Fibroblast of peridontal ligament (primary cell): Measurements from ENCODE around the gene DNAH5.

Experiments
- DNase-seq: peaks from one replicate; pipeline ENCODE4 v3.0.0-alpha.2; 2010; ENCODE audit errors: extremely low read depth

DNAH5 gene

GRCh38 chr5:13700626-13701025 lies 243.9 kb downstream of the DNAH5 start:
- no peak for DNase-seq

GRCh38 chr5:13698885-13699284 lies 245.6 kb downstream of the DNAH5 start:
- DNase-seq = no peak

GRCh38 chr5:13695076-13695712 lies 249.3 kb downstream of the DNAH5 start:
- DNase-seq = no peak

GRCh38 chr5:13692172-13692571 lies 252.3 kb downstream of the DNAH5 start:
- DNase-seq = no peak

- no peak for DNase-seq
Observed at GRCh38 chr5:13676531-13676930, 268.0 kb downstream of the DNAH5 start.

GRCh38 chr5:13674391-13674790 lies 270.1 kb downstream of the DNAH5 start:
- DNase-seq = no peak

GRCh38 chr5:13673511-13673910 lies 271.0 kb downstream of the DNAH5 start:
- no peak for DNase-seq

- peak; percentile 74 for DNase-seq
Observed at GRCh38 chr5:13664377-13664776, 280.1 kb downstream of the DNAH5 start.

GRCh38 chr5:13662626-13663025 lies 281.9 kb downstream of the DNAH5 start:
- peak; percentile 1 for DNase-seq

- no peak for DNase-seq
Observed at GRCh38 chr5:13661272-13661671, 283.2 kb downstream of the DNAH5 start.

- peak; percentile 13 for DNase-seq
Observed at GRCh38 chr5:13660072-13660471, 284.4 kb downstream of the DNAH5 start.

- DNase-seq = peak; percentile 33
Observed at GRCh38 chr5:13659391-13659790, 285.1 kb downstream of the DNAH5 start.

GRCh38 chr5:13658761-13659160 lies 285.7 kb downstream of the DNAH5 start:
- no peak for DNase-seq

- DNase-seq = no peak
Observed at GRCh38 chr5:13658152-13658551, 286.3 kb downstream of the DNAH5 start.

GRCh38 chr5:13653709-13654108 lies 290.8 kb downstream of the DNAH5 start:
- no peak for DNase-seq

GRCh38 chr5:13649656-13650055 lies 294.8 kb downstream of the DNAH5 start:
- DNase-seq = no peak

- no peak for DNase-seq
Observed at GRCh38 chr5:13648822-13649221, 295.7 kb downstream of the DNAH5 start.

GRCh38 chr5:13643734-13644133 lies 300.8 kb downstream of the DNAH5 start:
- no peak for DNase-seq

- no peak for DNase-seq
Observed at GRCh38 chr5:13643196-13643595, 301.3 kb downstream of the DNAH5 start.
